CD4-positive, alpha-beta memory T cell (primary cell): Measurements from ENCODE around the gene NCAM2. TPM values are rescaled to one million over a fixed set of nuclear protein-coding genes. Genes with fewer than 3 reads are reported as not detected.

Experiments
- CTCF ChIA-PET: fragments of 350-600 bp; sonication (Branson Sonifier 250); formaldehyde crosslinking; loops from one replicate; lab custom pipeline; 2021; ENCODE audit warnings: inconsistent platforms; ENCODE audit not compliant: partially characterized antibody; lab: Charles Lee
- POLR2A ChIA-PET: fragments of 350-600 bp; sonication (Branson Sonifier 250); formaldehyde crosslinking; loops from one replicate; lab custom pipeline; 2021; ENCODE audit not compliant: partially characterized antibody; lab: Charles Lee
- DNase-seq, 5 donors: peaks; one replicate each; pipeline versions ENCODE4 v3.0.0 to v3.0.0-alpha.2; 2020 to 2022; ENCODE audit warnings: mixed read lengths in 1 of 5
- H3K27ac ChIP-seq: one replicate; pipeline ENCODE4 v1.7.0; 2013; ENCODE audit warnings: low read depth, low read length
- H3K27me3 ChIP-seq: 2 replicates; pipeline ENCODE4 v1.7.0; 2013; ENCODE audit warnings: mild to moderate bottlenecking, low read length, moderate library complexity; ENCODE audit not compliant: insufficient read depth
- H3K36me3 ChIP-seq: 2 replicates; pipeline ENCODE4 v1.7.0; 2013; ENCODE audit warnings: mild to moderate bottlenecking, low read length, moderate library complexity; ENCODE audit not compliant: insufficient read depth
- H3K4me1 ChIP-seq: 2 replicates; pipeline ENCODE4 v1.7.0; 2013; ENCODE audit warnings: mild to moderate bottlenecking, low read length, moderate library complexity; ENCODE audit not compliant: insufficient read depth
- H3K4me3 ChIP-seq, 2 donors: one replicate each; pipeline ENCODE4 v1.7.0; 2013; ENCODE audit warnings: low read length in 2 of 2, mild to moderate bottlenecking in 1 of 2
- H3K9me3 ChIP-seq, 2 donors: one replicate each; pipeline ENCODE4 v1.7.0; 2013; ENCODE audit warnings: low read length in 2 of 2, control low read depth in 1 of 2; ENCODE audit not compliant: control insufficient read depth in 1 of 2
- H3K27ac Mint-ChIP-seq, 7 donors: one replicate each; pipeline ENCODE4 v1.8.0; 2020 to 2021; ENCODE audit warnings: mixed read lengths in 7 of 7, mild to moderate bottlenecking in 6 of 7, inconsistent platforms in 3 of 7, moderate library complexity in 3 of 7
- H3K27me3 Mint-ChIP-seq, 2 donors: one replicate each; pipeline ENCODE4 v1.8.0; 2020 to 2021; ENCODE audit warnings: mixed read lengths in 2 of 2
- H3K36me3 Mint-ChIP-seq, 2 donors: one replicate each; pipeline ENCODE4 v1.8.0; 2020 to 2021; ENCODE audit warnings: mixed read lengths in 2 of 2, inconsistent platforms in 1 of 2, mild to moderate bottlenecking in 1 of 2
- H3K4me1 Mint-ChIP-seq, 4 donors: one replicate each; pipeline ENCODE4 v1.8.0; 2020 to 2021; ENCODE audit warnings: mixed read lengths in 4 of 4, mild to moderate bottlenecking in 1 of 4
- H3K4me3 Mint-ChIP-seq, 8 donors: one replicate each; pipeline ENCODE4 v1.8.0; 2020 to 2021; ENCODE audit warnings: mixed read lengths in 8 of 8, mild to moderate bottlenecking in 7 of 8, moderate library complexity in 6 of 8, inconsistent platforms in 3 of 8
- H3K9me3 Mint-ChIP-seq, 8 donors: one replicate each; pipeline ENCODE4 v1.8.0; 2020 to 2021; ENCODE audit warnings: mixed read lengths in 8 of 8, mild to moderate bottlenecking in 5 of 8, inconsistent platforms in 3 of 8, moderate library complexity in 1 of 8
- intact Hi-C: fragments of 100-400 bp; cut with micrococcal nuclease; formaldehyde crosslinking; loops from one replicate; pipeline ENCODE4 v1.15.1; 2023
- polyA plus RNA-seq, 2 donors: library from polyadenylated mRNA; unstranded; fragments of 300-500 nt; fragmentation: Illumina TruSeq; gene quantifications; one replicate each; pipeline ENCODE4 v1.2.3, GENCODE V29; 2021
- total RNA-seq, 2 experiments: library from RNA; stranded (reverse); gene quantifications; one replicate each; pipeline ENCODE4 v1.2.3, GENCODE V29; 2021

NCAM2 gene
- total and polyA plus RNA-seq, 4 experiments from 2014 or later, result not detected

- Mint-ChIP-seq H3K36me3 (no peaks in the 10 kb centered on the region), H3K4me3 (peak overlapping the region in 1 of 8 donors; percentile 5), H3K27ac (no peak overlapping the region), H3K4me1 (no peaks in the 10 kb centered on the region), H3K27me3 (no peaks in the 10 kb centered on the region), H3K9me3 (peaks cover 0 to 3% (median 0%) of the 10 kb centered on the region in 8 donors)
- POLR2A ChIA-PET, result no interaction called here
- Histone ChIP-seq H3K4me1 (no peaks in the 10 kb centered on the region), H3K36me3 (no peaks in the 10 kb centered on the region), H3K27me3 (no peaks in the 10 kb centered on the region), H3K9me3 (no peaks in the 10 kb centered on the region), H3K4me3 (no peak overlapping the region), H3K27ac (no peak overlapping the region)
- intact Hi-C loops, result no loop called here
- CTCF ChIA-PET, result no interaction called here
- DNase-seq, result no peak
Observed at GRCh38 chr21:21028275-21028820, 30.1 kb downstream of the NCAM2 start.

- intact Hi-C loops, result no loop called here
- H3K36me3 Mint-ChIP-seq, result no peaks in the 10 kb centered on the region
- H3K27me3 ChIP-seq, result no peaks in the 10 kb centered on the region
- H3K27ac Mint-ChIP-seq, result no peak overlapping the region
- peaks cover 0 to 3% (median 0%) of the 10 kb centered on the region in 8 donors for H3K9me3 Mint-ChIP-seq
- no peak overlapping the region for H3K4me3 Mint-ChIP-seq
- POLR2A ChIA-PET, result no interaction called here
- no peak overlapping the region for H3K4me3 ChIP-seq
- CTCF ChIA-PET, result no interaction called here
- H3K9me3 ChIP-seq, result no peaks in the 10 kb centered on the region
- H3K4me1 Mint-ChIP-seq, result no peaks in the 10 kb centered on the region
- no peaks in the 10 kb centered on the region for H3K36me3 ChIP-seq
- DNase-seq, result no peak
- H3K4me1 ChIP-seq, result no peaks in the 10 kb centered on the region
- no peak overlapping the region for H3K27ac ChIP-seq
- H3K27me3 Mint-ChIP-seq, result no peaks in the 10 kb centered on the region
Observed at GRCh38 chr21:21029164-21029563, 31.0 kb downstream of the NCAM2 start.

- H3K36me3 ChIP-seq, result no peaks in the 10 kb centered on the region
- POLR2A ChIA-PET, result no interaction called here
- no peaks in the 10 kb centered on the region for H3K36me3 Mint-ChIP-seq
- no peaks in the 10 kb centered on the region for H3K27me3 Mint-ChIP-seq
- no peak overlapping the region for H3K27ac ChIP-seq
- H3K4me1 Mint-ChIP-seq, result no peaks in the 10 kb centered on the region
- H3K9me3 Mint-ChIP-seq, result peaks cover 0 to 3% (median 0%) of the 10 kb centered on the region in 8 donors
- no peak for DNase-seq
- H3K9me3 ChIP-seq, result no peaks in the 10 kb centered on the region
- intact Hi-C loops, result no loop called here
- H3K4me3 Mint-ChIP-seq, result no peak overlapping the region
- no peak overlapping the region for H3K27ac Mint-ChIP-seq
- H3K4me3 ChIP-seq, result no peak overlapping the region
- CTCF ChIA-PET, result no interaction called here
- no peaks in the 10 kb centered on the region for H3K4me1 ChIP-seq
- H3K27me3 ChIP-seq, result no peaks in the 10 kb centered on the region
Observed at GRCh38 chr21:21030311-21030710, 32.1 kb downstream of the NCAM2 start.

GRCh38 chr21:21034036-21034435, 35.8 kb downstream of the NCAM2 start:
- intact Hi-C loops, result no loop called here
- H3K4me1 ChIP-seq, result no peaks in the 10 kb centered on the region
- H3K27me3 Mint-ChIP-seq, result no peaks in the 10 kb centered on the region
- CTCF ChIA-PET, result no interaction called here
- H3K27ac ChIP-seq, result no peak overlapping the region
- no peak overlapping the region for H3K4me3 Mint-ChIP-seq
- H3K9me3 ChIP-seq, result no peaks in the 10 kb centered on the region
- H3K27ac Mint-ChIP-seq, result no peak overlapping the region
- no peaks in the 10 kb centered on the region for H3K36me3 ChIP-seq
- no peaks in the 10 kb centered on the region for H3K36me3 Mint-ChIP-seq
- no peaks in the 10 kb centered on the region for H3K9me3 Mint-ChIP-seq
- POLR2A ChIA-PET, result no interaction called here
- no peak for DNase-seq
- H3K27me3 ChIP-seq, result no peaks in the 10 kb centered on the region
- H3K4me1 Mint-ChIP-seq, result no peaks in the 10 kb centered on the region
- no peak overlapping the region for H3K4me3 ChIP-seq

- Histone ChIP-seq H3K9me3 (no peaks in the 10 kb centered on the region), H3K27ac (no peak overlapping the region), H3K4me1 (no peaks in the 10 kb centered on the region), H3K4me3 (no peak overlapping the region), H3K27me3 (no peaks in the 10 kb centered on the region), H3K36me3 (no peaks in the 10 kb centered on the region)
- no peaks in the 10 kb centered on the region for H3K36me3 Mint-ChIP-seq
- POLR2A ChIA-PET, result no interaction called here
- no peak for DNase-seq
- CTCF ChIA-PET, result no interaction called here
- intact Hi-C loops, result no loop called here
- H3K27me3 Mint-ChIP-seq, result no peaks in the 10 kb centered on the region
- H3K27ac Mint-ChIP-seq, result no peak overlapping the region
- H3K4me1 Mint-ChIP-seq, result no peaks in the 10 kb centered on the region
- H3K9me3 Mint-ChIP-seq, result no peaks in the 10 kb centered on the region
- no peak overlapping the region for H3K4me3 Mint-ChIP-seq
Observed at GRCh38 chr21:21039624-21040170, 41.5 kb downstream of the NCAM2 start.

GRCh38 chr21:21045518-21045917, 47.3 kb downstream of the NCAM2 start:
- H3K9me3 ChIP-seq, result no peaks in the 10 kb centered on the region
- intact Hi-C loops, result no loop called here
- DNase-seq, result no peak
- H3K27me3 ChIP-seq, result no peaks in the 10 kb centered on the region
- no peaks in the 10 kb centered on the region for H3K27me3 Mint-ChIP-seq
- H3K4me3 Mint-ChIP-seq, result no peak overlapping the region
- peaks cover 0 to 4% (median 0%) of the 10 kb centered on the region in 8 donors for H3K9me3 Mint-ChIP-seq
- H3K27ac Mint-ChIP-seq, result no peak overlapping the region
- H3K36me3 Mint-ChIP-seq, result no peaks in the 10 kb centered on the region
- H3K4me3 ChIP-seq, result no peak overlapping the region
- H3K27ac ChIP-seq, result no peak overlapping the region
- ChIA-PET POLR2A (no interaction called here), CTCF (no interaction called here)
- no peaks in the 10 kb centered on the region for H3K36me3 ChIP-seq
- no peaks in the 10 kb centered on the region for H3K4me1 Mint-ChIP-seq
- H3K4me1 ChIP-seq, result no peaks in the 10 kb centered on the region

GRCh38 chr21:21046063-21046462, 47.9 kb downstream of the NCAM2 start:
- H3K27ac ChIP-seq, result no peak overlapping the region
- DNase-seq, result no peak
- Mint-ChIP-seq H3K27ac (no peak overlapping the region), H3K4me1 (no peaks in the 10 kb centered on the region), H3K36me3 (no peaks in the 10 kb centered on the region), H3K27me3 (no peaks in the 10 kb centered on the region), H3K4me3 (no peak overlapping the region), H3K9me3 (peaks cover 0 to 4% (median 0%) of the 10 kb centered on the region in 8 donors)
- no peaks in the 10 kb centered on the region for H3K4me1 ChIP-seq
- H3K27me3 ChIP-seq, result no peaks in the 10 kb centered on the region
- H3K4me3 ChIP-seq, result no peak overlapping the region
- no peaks in the 10 kb centered on the region for H3K9me3 ChIP-seq
- H3K36me3 ChIP-seq, result no peaks in the 10 kb centered on the region
- intact Hi-C loops, result no loop called here
- ChIA-PET CTCF (no interaction called here), POLR2A (no interaction called here)
